HepG2 (cell line): Measurements from ENCODE around the gene TLE2. TPM values are rescaled to one million over a fixed set of nuclear protein-coding genes. Genes with fewer than 3 reads are reported as not detected.
A peak's percentile ranks its signal among the peaks of the same experiment; 100 is the strongest.

Experiments used
- CENPBD1 ChIP-seq: sonication (generic); formaldehyde crosslinking; IDR thresholded peaks from 2 replicates; pipeline ENCODE4 v1.8.0; 2022; ENCODE audit warnings: missing genetic modification reagents, low read depth, mild to moderate bottlenecking, borderline replicate concordance
- GTF3A ChIP-seq: sonication (generic); formaldehyde crosslinking; conservative IDR thresholded peaks from 2 replicates; pipeline ENCODE4 v1.4.0; 2020; ENCODE audit warnings: mild to moderate bottlenecking, missing genetic modification reagents
- HES4 ChIP-seq: sonication (generic); formaldehyde crosslinking; IDR thresholded peaks from 2 replicates; pipeline ENCODE4 v1.9.0; 2021; ENCODE audit warnings: mild to moderate bottlenecking, missing genetic modification reagents, borderline replicate concordance
- JDP2 ChIP-seq: sonication (generic); formaldehyde crosslinking; IDR thresholded peaks from 2 replicates; pipeline ENCODE4 v1.8.1; 2022; ENCODE audit warnings: missing genetic modification reagents, borderline replicate concordance
- KAT7 ChIP-seq: IDR thresholded peaks from 2 replicates; pipeline ENCODE4 v1.6.1; 2018; ENCODE audit warnings: borderline replicate concordance, missing compliant biosample characterization
- MZF1 ChIP-seq: sonication (generic); formaldehyde crosslinking; IDR thresholded peaks from 2 replicates; pipeline ENCODE4 v1.8.1; 2023; ENCODE audit warnings: mild to moderate bottlenecking, missing genetic modification reagents, borderline replicate concordance
- POGZ ChIP-seq: sonication (generic); formaldehyde crosslinking; IDR thresholded peaks from 2 replicates; pipeline ENCODE4 v1.4.0; 2020; ENCODE audit warnings: mild to moderate bottlenecking, missing genetic modification reagents
- RFXAP ChIP-seq: sonication (generic); formaldehyde crosslinking; IDR thresholded peaks from 2 replicates; pipeline ENCODE4 v1.4.0; 2020; ENCODE audit warnings: missing genetic modification reagents, borderline replicate concordance
- RXRB ChIP-seq: IDR thresholded peaks from 2 replicates; pipeline ENCODE4 v1.6.1; 2016; ENCODE audit warnings: borderline replicate concordance, missing genetic modification reagents, missing compliant biosample characterization
- SAP130 ChIP-seq: IDR thresholded peaks from 2 replicates; pipeline ENCODE4 v1.6.1; 2016; ENCODE audit warnings: low read depth
- THRA ChIP-seq: sonication (generic); formaldehyde crosslinking; IDR thresholded peaks from 2 replicates; pipeline ENCODE4 v1.4.0; 2020; ENCODE audit warnings: missing genetic modification reagents, borderline replicate concordance
- ZBTB42 ChIP-seq: sonication (generic); formaldehyde crosslinking; IDR thresholded peaks from 2 replicates; pipeline ENCODE4 v1.5.0; 2020; ENCODE audit warnings: mild to moderate bottlenecking, missing genetic modification reagents
- ZFP36L1 ChIP-seq: sonication (generic); formaldehyde crosslinking; IDR thresholded peaks from 2 replicates; pipeline ENCODE4 v1.8.0; 2022; ENCODE audit warnings: mild to moderate bottlenecking, missing genetic modification reagents, moderate library complexity
- ZFP41 ChIP-seq: sonication (generic); formaldehyde crosslinking; IDR thresholded peaks from 2 replicates; pipeline ENCODE4 v1.4.0; 2020; ENCODE audit warnings: mild to moderate bottlenecking, missing genetic modification reagents, borderline replicate concordance
- ZNF275 ChIP-seq: sonication (generic); formaldehyde crosslinking; IDR thresholded peaks from 2 replicates; pipeline ENCODE4 v1.8.0; 2022; ENCODE audit warnings: missing genetic modification reagents, mild to moderate bottlenecking, inconsistent platforms, borderline replicate concordance
- ZNF652 ChIP-seq: IDR thresholded peaks from 2 replicates; pipeline ENCODE4 v1.6.1; 2016; ENCODE audit warnings: low read depth, borderline replicate concordance
- ZNF878 ChIP-seq: sonication (generic); formaldehyde crosslinking; IDR thresholded peaks from 2 replicates; pipeline ENCODE4 v1.8.1; 2023; ENCODE audit warnings: mild to moderate bottlenecking, missing genetic modification reagents, moderate library complexity
- ZNF883 ChIP-seq: sonication (generic); formaldehyde crosslinking; IDR thresholded peaks from 2 replicates; pipeline ENCODE4 v1.5.1; 2020; ENCODE audit warnings: mild to moderate bottlenecking, missing genetic modification reagents; ENCODE audit errors: not compliant biosample characterization
- ZSCAN12 ChIP-seq: sonication (generic); formaldehyde crosslinking; IDR thresholded peaks from 2 replicates; pipeline ENCODE4 v1.9.0; 2021; ENCODE audit warnings: mild to moderate bottlenecking, missing genetic modification reagents
- polyA plus RNA-seq, 8 experiments: library from polyadenylated mRNA; depleted of rRNA in 3 of 8; stranded (reverse) in 7 of 8; unstranded in 1 of 8; fragments of >200 nt; fragmentation: Illumina TruSeq in 4 of 8; extraction: Trizol in 4 of 8; gene quantifications; 2 replicates each; pipeline versions ENCODE4 v1.2.1 to v1.2.3, GENCODE V29; 2011 to 2016; ENCODE audit warnings: low read depth in 4 of 8, missing spikeins in 1 of 8, mixed read lengths in 1 of 8; ENCODE audit not compliant: insufficient read depth in 1 of 8
- total RNA-seq, 5 experiments: library from RNA; depleted of rRNA; stranded (reverse); fragments of >200 nt; fragmentation: Illumina TruSeq; extraction: Trizol; gene quantifications; 2 replicates each; pipeline ENCODE4 v1.2.3, GENCODE V29; 2016; ENCODE audit warnings: low read depth in 1 of 5
- TF ChIP-seq, protein P1 (sequence below): IDR thresholded peaks from 2 replicates; pipeline ENCODE4 v1.6.1; 2016; ENCODE audit warnings: control low read depth
- TF ChIP-seq, protein P2 (sequence below): sonication (generic); formaldehyde crosslinking; IDR thresholded peaks from 2 replicates; pipeline ENCODE4 v1.5.0; 2020; ENCODE audit warnings: missing genetic modification reagents, mild to moderate bottlenecking, borderline replicate concordance
- TF ChIP-seq, protein P3 (sequence below): sonication (generic); formaldehyde crosslinking; IDR thresholded peaks from 2 replicates; pipeline ENCODE4 v1.4.0; 2020; ENCODE audit warnings: low read depth, mild to moderate bottlenecking, missing genetic modification reagents

The TLE2 gene
- total and polyA plus RNA-seq, 2 of the 13 experiments (the other 11 are each of a cell fraction or from before 2014, with no cell fraction given) = 0.07 to 0.81 TPM

DNA sequence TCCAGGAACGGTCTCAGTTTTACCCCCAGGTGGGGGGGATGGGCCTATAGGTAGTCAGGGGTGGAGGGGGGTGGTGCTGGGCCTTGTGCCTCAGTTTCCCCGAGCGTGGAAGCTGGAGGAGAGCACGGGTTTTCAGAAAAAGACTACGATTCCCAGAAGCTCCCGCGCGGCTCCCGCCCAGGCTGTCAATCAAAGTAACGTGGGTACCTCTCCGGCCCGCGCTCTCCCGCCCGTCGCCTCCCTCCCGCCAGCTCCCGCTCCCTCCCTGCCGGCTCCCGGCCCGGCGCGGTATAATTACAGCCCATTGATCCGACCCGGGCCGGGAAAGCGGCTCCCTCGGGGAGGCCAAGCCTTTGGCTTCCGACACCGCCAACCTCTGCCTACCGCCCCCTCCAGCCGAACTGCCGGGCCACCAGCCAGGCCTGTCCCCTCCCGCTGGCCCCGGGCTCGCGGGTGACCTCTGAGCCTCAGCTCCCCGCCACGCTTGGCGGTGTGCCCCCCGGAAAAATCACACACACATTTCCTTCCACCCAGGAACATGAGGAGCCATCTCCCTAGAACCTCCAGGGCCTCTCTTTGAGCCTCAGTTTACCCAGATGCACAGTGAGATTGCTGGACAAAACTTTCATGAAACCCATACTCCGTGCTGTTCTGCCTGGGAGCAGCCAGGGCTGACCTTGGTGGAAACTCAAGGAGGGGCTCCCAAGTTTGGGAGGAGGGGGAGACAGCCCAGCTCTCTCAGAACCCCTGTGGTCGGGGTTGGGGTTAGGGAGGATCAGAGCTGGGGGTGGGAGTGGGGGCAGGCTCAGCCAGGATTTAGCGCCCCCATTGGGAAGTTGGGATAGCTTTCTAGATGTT, 7.3 kb upstream of the TLE2 start (continued):
- TF ChIP-seq ZFP41 (CRISPR knock-in tag) (no peak), ZSCAN12 (CRISPR knock-in tag) (0 out of 2 replicates have a peak, but pooled peaks have one; percentile 67), ZNF652 (CRISPR knock-in tag) (no peak), SAP130 (CRISPR knock-in tag) (peak; percentile 47), ZNF878 (CRISPR knock-in tag) (0 out of 2 replicates have a peak, but pooled peaks have one; percentile 60), RFXAP (CRISPR knock-in tag) (no peak), POGZ (CRISPR knock-in tag) (no peak), GTF3A (no peak), ZNF275 (no peak), MZF1 (no peak), THRA (CRISPR knock-in tag) (no peak), ZBTB42 (CRISPR knock-in tag) (no peak), ZNF883 (CRISPR knock-in tag) (no peak), ZFP36L1 (CRISPR knock-in tag) (0 out of 2 replicates have a peak, but pooled peaks have one; percentile 61), JDP2 (CRISPR knock-in tag) (no peak), RXRB (peak; percentile 54), HES4 (CRISPR knock-in tag) (0 out of 2 replicates have a peak, but pooled peaks have one; percentile 12), CENPBD1 (CRISPR knock-in tag) (no peak), KAT7 (CRISPR knock-in tag) (no peak)
- TF ChIP-seq, protein P1, sequence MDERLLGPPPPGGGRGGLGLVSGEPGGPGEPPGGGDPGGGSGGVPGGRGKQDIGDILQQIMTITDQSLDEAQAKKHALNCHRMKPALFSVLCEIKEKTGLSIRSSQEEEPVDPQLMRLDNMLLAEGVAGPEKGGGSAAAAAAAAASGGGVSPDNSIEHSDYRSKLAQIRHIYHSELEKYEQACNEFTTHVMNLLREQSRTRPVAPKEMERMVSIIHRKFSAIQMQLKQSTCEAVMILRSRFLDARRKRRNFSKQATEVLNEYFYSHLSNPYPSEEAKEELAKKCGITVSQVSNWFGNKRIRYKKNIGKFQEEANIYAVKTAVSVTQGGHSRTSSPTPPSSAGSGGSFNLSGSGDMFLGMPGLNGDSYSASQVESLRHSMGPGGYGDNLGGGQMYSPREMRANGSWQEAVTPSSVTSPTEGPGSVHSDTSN (CRISPR knock-in tag) = peak; percentile 92
- TF ChIP-seq, protein P2, sequence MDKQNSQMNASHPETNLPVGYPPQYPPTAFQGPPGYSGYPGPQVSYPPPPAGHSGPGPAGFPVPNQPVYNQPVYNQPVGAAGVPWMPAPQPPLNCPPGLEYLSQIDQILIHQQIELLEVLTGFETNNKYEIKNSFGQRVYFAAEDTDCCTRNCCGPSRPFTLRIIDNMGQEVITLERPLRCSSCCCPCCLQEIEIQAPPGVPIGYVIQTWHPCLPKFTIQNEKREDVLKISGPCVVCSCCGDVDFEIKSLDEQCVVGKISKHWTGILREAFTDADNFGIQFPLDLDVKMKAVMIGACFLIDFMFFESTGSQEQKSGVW = no peak
- TF ChIP-seq, protein P3, sequence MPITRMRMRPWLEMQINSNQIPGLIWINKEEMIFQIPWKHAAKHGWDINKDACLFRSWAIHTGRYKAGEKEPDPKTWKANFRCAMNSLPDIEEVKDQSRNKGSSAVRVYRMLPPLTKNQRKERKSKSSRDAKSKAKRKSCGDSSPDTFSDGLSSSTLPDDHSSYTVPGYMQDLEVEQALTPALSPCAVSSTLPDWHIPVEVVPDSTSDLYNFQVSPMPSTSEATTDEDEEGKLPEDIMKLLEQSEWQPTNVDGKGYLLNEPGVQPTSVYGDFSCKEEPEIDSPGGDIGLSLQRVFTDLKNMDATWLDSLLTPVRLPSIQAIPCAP (CRISPR knock-in tag) = no peak
